Mucosa of stomach (tissue), 1 donor: Measurements from ENCODE around the gene ACAP3.
"Not testable (repeated sequence)": the region's sequence is repeated elsewhere in the genome, so short reads cannot be mapped to it uniquely, and the experiment has no call there.

Experiments used
- H3K27me3 ChIP-seq: one replicate; pipeline ENCODE4 v1.7.0; 2013; ENCODE audit warnings: mild to moderate bottlenecking, low read length; ENCODE audit not compliant: control insufficient read depth, insufficient read depth
- H3K36me3 ChIP-seq: one replicate; pipeline ENCODE4 v1.7.0; 2013; ENCODE audit warnings: low read length; ENCODE audit not compliant: control insufficient read depth, insufficient read depth
- H3K4me1 ChIP-seq: one replicate; pipeline ENCODE4 v1.7.0; 2013; ENCODE audit warnings: mild to moderate bottlenecking, low read length; ENCODE audit not compliant: control insufficient read depth, insufficient read depth
- H3K4me3 ChIP-seq: one replicate; pipeline ENCODE4 v1.7.0; 2013; ENCODE audit warnings: low read length
- H3K9ac ChIP-seq: one replicate; pipeline ENCODE4 v1.7.0; 2013; ENCODE audit warnings: mild to moderate bottlenecking, low read length, moderate library complexity
- H3K9me3 ChIP-seq: one replicate; pipeline ENCODE4 v1.7.0; 2013; ENCODE audit warnings: mild to moderate bottlenecking, low read length, moderate library complexity; ENCODE audit not compliant: control insufficient read depth
- donor health status: Pancreatic carcinoma.

Gene ACAP3

GRCh38 chr1:1248009-1248913 is 59.5 kb downstream of the ACAP3 start:
- H3K4me1 ChIP-seq, H3K4me3 ChIP-seq, H3K36me3 ChIP-seq, H3K9ac ChIP-seq, H3K9me3 ChIP-seq: not testable (repeated sequence)
- peaks cover 30% of the 10 kb centered on the region for H3K27me3 ChIP-seq

- H3K36me3 ChIP-seq = no peaks in the 10 kb centered on the region
- no peak overlapping the region for H3K9ac ChIP-seq
- H3K9me3 ChIP-seq = no peaks in the 10 kb centered on the region
- H3K27me3 ChIP-seq = peaks cover 30% of the 10 kb centered on the region
- H3K4me3 ChIP-seq = no peak overlapping the region
- H3K4me1 ChIP-seq = peaks cover 8% of the 10 kb centered on the region
Measured at GRCh38 chr1:1247341-1247913, 60.3 kb downstream of the ACAP3 start.

- peaks cover 30% of the 10 kb centered on the region for H3K27me3 ChIP-seq
- no peaks in the 10 kb centered on the region for H3K9me3 ChIP-seq
- no peaks in the 10 kb centered on the region for H3K36me3 ChIP-seq
- peaks cover 8% of the 10 kb centered on the region for H3K4me1 ChIP-seq
- H3K9ac ChIP-seq = no peak within 1 kb of the TSS
- H3K4me3 ChIP-seq = no peak within 1 kb of the TSS
Measured at GRCh38 chr1:1246577-1247340, 61.0 kb downstream of the ACAP3 start, which contains the start of gene C1QTNF12. C1QTNF12 (minus strand) TSS chr1:1246722; CDS start chr1:1246690, 32 bp downstream.

- H3K9ac ChIP-seq = no peak overlapping the region
- peaks cover 9% of the 10 kb centered on the region for H3K4me1 ChIP-seq
- no peak overlapping the region for H3K4me3 ChIP-seq
- H3K36me3 ChIP-seq = no peaks in the 10 kb centered on the region
- no peaks in the 10 kb centered on the region for H3K9me3 ChIP-seq
- H3K27me3 ChIP-seq = peaks cover 30% of the 10 kb centered on the region
Measured at GRCh38 chr1:1245817-1246576, 61.7 kb downstream of the ACAP3 start.

- H3K4me1 ChIP-seq = peaks cover 11% of the 10 kb centered on the region
- H3K27me3 ChIP-seq = peaks cover 30% of the 10 kb centered on the region
- H3K9ac ChIP-seq = no peak overlapping the region
- no peak overlapping the region for H3K4me3 ChIP-seq
- no peaks in the 10 kb centered on the region for H3K9me3 ChIP-seq
- H3K36me3 ChIP-seq = no peaks in the 10 kb centered on the region
Measured at GRCh38 chr1:1245178-1245816, 62.4 kb downstream of the ACAP3 start.

- no peaks in the 10 kb centered on the region for H3K9me3 ChIP-seq
- peaks cover 40% of the 10 kb centered on the region for H3K27me3 ChIP-seq
- peaks cover 14% of the 10 kb centered on the region for H3K4me1 ChIP-seq
- peak overlapping the region; percentile 22 for H3K4me3 ChIP-seq
- H3K9ac ChIP-seq = no peak overlapping the region
- no peaks in the 10 kb centered on the region for H3K36me3 ChIP-seq
Measured at GRCh38 chr1:1244192-1244811, 63.4 kb downstream of the ACAP3 start.

- H3K9me3 ChIP-seq = no peaks in the 10 kb centered on the region
- H3K27me3 ChIP-seq = peaks cover 45% of the 10 kb centered on the region
- no peak overlapping the region for H3K9ac ChIP-seq
- peak overlapping the region; percentile 22 for H3K4me3 ChIP-seq
- H3K4me1 ChIP-seq = peaks cover 14% of the 10 kb centered on the region
- no peaks in the 10 kb centered on the region for H3K36me3 ChIP-seq
Measured at GRCh38 chr1:1243807-1244191, 63.9 kb downstream of the ACAP3 start.

GRCh38 chr1:1243266-1243660 is 64.5 kb downstream of the ACAP3 start:
- no peaks in the 10 kb centered on the region for H3K9me3 ChIP-seq
- peaks cover 50% of the 10 kb centered on the region for H3K27me3 ChIP-seq
- H3K4me1 ChIP-seq = peaks cover 18% of the 10 kb centered on the region
- no peak overlapping the region for H3K4me3 ChIP-seq
- H3K36me3 ChIP-seq = no peaks in the 10 kb centered on the region
- no peak overlapping the region for H3K9ac ChIP-seq

- Histone ChIP-seq H3K4me3 (no peak overlapping the region), H3K9ac (no peak overlapping the region), H3K4me1 (peaks cover 24% of the 10 kb centered on the region), H3K9me3 (no peaks in the 10 kb centered on the region), H3K36me3 (no peaks in the 10 kb centered on the region), H3K27me3 (peaks cover 50% of the 10 kb centered on the region)
Measured at GRCh38 chr1:1242461-1243265, 65.1 kb downstream of the ACAP3 start.
